ENCODE results near the gene GRHL1. TPM values are rescaled to one million over a fixed set of nuclear protein-coding genes. Genes with fewer than 3 reads are reported as not detected.

The GRHL1 gene
- total and polyA plus RNA-seq, 2 of the 4 experiments (the other 2 are of a cell fraction): 0.18 to 0.21 TPM

GRCh38 chr2:9999693-10000092, 48.2 kb downstream of the GRHL1 start:
- Histone ChIP-seq H3K4ac (ENCODE audit: low read depth, low read length) (no peak overlapping the region), H3K14ac (replicated peaks; ENCODE audit: low read depth, low read length) (no peak overlapping the region), H3K18ac (ENCODE audit: low read depth, low read length) (no peak overlapping the region), H3K9me1 (ENCODE audit: insufficient read depth, low read length) (no peaks in the 10 kb centered on the region), H2BK120ac (ENCODE audit: low read depth, low read length) (no peak overlapping the region), H3K79me1 (ENCODE audit: low read depth in 1 of 2, low read length in 2 of 2) (no peaks in the 10 kb centered on the region), H2AFZ (replicated peaks; ENCODE audit: low read length, poor library complexity) (no peak overlapping the region), H3K27ac (ENCODE audit: insufficient read depth, low read length) (no peak overlapping the region), H3K4me1 (ENCODE audit: control insufficient read depth, insufficient read depth, low read length) (no peaks in the 10 kb centered on the region), H4K5ac (ENCODE audit: low read depth, low read length) (no peak overlapping the region), H2AK5ac (ENCODE audit: low read depth, low read length) (no peak overlapping the region), H4K8ac (ENCODE audit: low read depth in 2 of 2, low read length in 2 of 2) (no peak overlapping the region), H3K27me3 (ENCODE audit: control insufficient read depth, insufficient read depth, low read length) (no peaks in the 10 kb centered on the region), H2BK5ac (ENCODE audit: low read depth, low read length, poor library complexity, severe bottlenecking) (no peak overlapping the region), H3K4me3 (ENCODE audit: insufficient read depth, low read depth, low read length) (no peak overlapping the region), H3K9ac (ENCODE audit: low read depth, low read length) (no peak overlapping the region), H3K36me3 (ENCODE audit: control insufficient read depth, insufficient read depth, low read length) (no peaks in the 10 kb centered on the region), H2BK15ac (ENCODE audit: low read depth, low read length) (no peak overlapping the region), H3K4me2 (ENCODE audit: low read depth, low read length) (no peak overlapping the region), H2AK9ac (replicated peaks; ENCODE audit: low read depth, low read length, poor library complexity) (no peak overlapping the region), H3K23ac (ENCODE audit: low read depth, low read length) (no peak overlapping the region), H3K9me3 (ENCODE audit: control insufficient read depth, insufficient read depth, low read length) (no peaks in the 10 kb centered on the region), H3K56ac (ENCODE audit: extremely low read depth, insufficient read depth, low read length) (no peak overlapping the region), H2BK20ac (ENCODE audit: low read depth, low read length) (no peak overlapping the region), H4K20me1 (ENCODE audit: insufficient read depth, low read length) (no peaks in the 10 kb centered on the region), H4K91ac (ENCODE audit: insufficient read depth, low read depth, low read length) (no peak overlapping the region)
- DNase-seq: no peak
- intact Hi-C loops (cut with micrococcal nuclease) (no loop called here), in situ Hi-C loops (cut with MboI; ENCODE audit: low sequenced_read_pairs) (no loop called here), dilution Hi-C loops (cut with HindIII; ENCODE audit: low sequenced_read_pairs, unreplicated experiment) (no loop called here)
- no peak for ATAC-seq (ENCODE audit: low read depth)
- ChIA-PET POLR2A (ENCODE audit: unreplicated experiment) (no interaction called here), CTCF (no interaction called here)
- WGBS, 2 experiments (ENCODE audit: extremely low coverage in 2 of 2, insufficient read length in 1 of 2): no CpG with 5 or more reads among the region's 1 CpG
- TF ChIP-seq NFE2L2 (IDR thresholded peaks at IDR 0.05; ENCODE audit: low read depth, low read length): no peak
- no peak for TF ChIP-seq CTCF (conservative IDR thresholded peaks at IDR 0.05; ENCODE audit: low read depth, low read length)
- TF ChIP-seq MAFK (IDR thresholded peaks at IDR 0.05; ENCODE audit: low read depth, low read length): no peak
- no peak for TF ChIP-seq MXI1 (IDR thresholded peaks at IDR 0.05; ENCODE audit: borderline replicate concordance, low read depth, low read length)
- no peak for TF ChIP-seq MAZ (IDR thresholded peaks at IDR 0.05; ENCODE audit: borderline replicate concordance, low read depth, low read length)
- TF ChIP-seq BHLHE40 (IDR thresholded peaks at IDR 0.05; ENCODE audit: low read depth, low read length): no peak
- no peak for TF ChIP-seq FOS (IDR thresholded peaks at IDR 0.05; ENCODE audit: low read depth, low read length)
- no peak for TF ChIP-seq USF2 (IDR thresholded peaks at IDR 0.05; ENCODE audit: low read depth, low read length)
- no peak for TF ChIP-seq RAD21 (IDR thresholded peaks at IDR 0.05; ENCODE audit: low read length)
- TF ChIP-seq CHD1 (IDR thresholded peaks at IDR 0.05; ENCODE audit: low read depth, low read length): no peak
- TF ChIP-seq POLR2A (IDR thresholded peaks at IDR 0.05; ENCODE audit: low read depth, low read length): no peak
- no peak for TF ChIP-seq SMC3 (IDR thresholded peaks at IDR 0.05; ENCODE audit: low read depth, low read length)
- TF ChIP-seq CEBPB (IDR thresholded peaks at IDR 0.05; ENCODE audit: low read depth, low read length): no peak
- TF ChIP-seq RCOR1 (IDR thresholded peaks at IDR 0.05; ENCODE audit: insufficient replicate concordance, low read length): no peak
- TF ChIP-seq RFX5 (IDR thresholded peaks at IDR 0.05; ENCODE audit: low read depth, low read length): no peak
- TF ChIP-seq ELK1 (IDR thresholded peaks at IDR 0.05; ENCODE audit: borderline replicate concordance, low read depth, low read length): no peak
- no TSS peak for BruUV-seq (replicated peaks)

All from IMR-90 (cell line).